HL-60/S4 treated with phorbol 12-myristate 13-acetate at 8.2 ng/mL for 4 days and 3 days (cell line): ENCODE measurements around the gene ECPAS.
"Not testable (repeated sequence)": the region's sequence is repeated elsewhere in the genome, so short reads cannot be mapped to it uniquely, and the experiment has no call there.

Source experiments
- in situ Hi-C: fragments of 300-500 bp; cut with MboI; formaldehyde crosslinking; loops from 2 replicates; pipeline ENCODE4 v1.15.0; 2022; ENCODE audit warnings: low sequenced_read_pairs

ECPAS gene

GRCh38 chr9:111481885-111482636, 2.1 kb downstream of the ECPAS start:
- in situ Hi-C loops = no loop called here

GRCh38 chr9:111477677-111478076, 6.5 kb downstream of the ECPAS start:
- in situ Hi-C loops = no loop called here

- in situ Hi-C loops = no loop called here
These were observed 9.0 kb downstream of the ECPAS start for GRCh38 chr9:111475195-111475594.

- in situ Hi-C loops = no loop called here
These were observed 9.8 kb downstream of the ECPAS start for GRCh38 chr9:111474385-111474784.

- in situ Hi-C loops = no loop called here
These were observed 16.3 kb downstream of the ECPAS start for GRCh38 chr9:111467778-111468367.

GRCh38 chr9:111463048-111463447, 21.1 kb downstream of the ECPAS start:
- in situ Hi-C loops = no loop called here

- in situ Hi-C loops = no loop called here
These were observed 25.8 kb downstream of the ECPAS start for GRCh38 chr9:111458139-111459009.

GRCh38 chr9:111456529-111456928, 27.7 kb downstream of the ECPAS start:
- in situ Hi-C loops = no loop called here

- in situ Hi-C loops = no loop called here
These were observed 28.5 kb downstream of the ECPAS start for GRCh38 chr9:111455638-111456037.

- in situ Hi-C loops = no loop called here
These were observed 29.4 kb downstream of the ECPAS start for GRCh38 chr9:111454751-111455150.

GRCh38 chr9:111451570-111451969, 32.6 kb downstream of the ECPAS start:
- in situ Hi-C loops = no loop called here

- in situ Hi-C loops = no loop called here
These were observed 34.1 kb downstream of the ECPAS start for GRCh38 chr9:111450124-111450523.

- in situ Hi-C loops = no loop called here
These were observed 34.5 kb downstream of the ECPAS start for GRCh38 chr9:111449705-111450104.

GRCh38 chr9:111445799-111446198, 38.4 kb downstream of the ECPAS start:
- in situ Hi-C loops = not testable (repeated sequence)

GRCh38 chr9:111443454-111443853, 40.7 kb downstream of the ECPAS start:
- in situ Hi-C loops = no loop called here

GRCh38 chr9:111442360-111443027, 41.7 kb downstream of the ECPAS start:
- in situ Hi-C loops = no loop called here

GRCh38 chr9:111440226-111440625, 44.0 kb downstream of the ECPAS start:
- in situ Hi-C loops = no loop called here

GRCh38 chr9:111438541-111439235, 45.5 kb downstream of the ECPAS start:
- in situ Hi-C loops = no loop called here

GRCh38 chr9:111436571-111436970, 47.6 kb downstream of the ECPAS start:
- in situ Hi-C loops = no loop called here

GRCh38 chr9:111433082-111433481, 51.1 kb downstream of the ECPAS start:
- in situ Hi-C loops = no loop called here

GRCh38 chr9:111431684-111432083, 52.5 kb downstream of the ECPAS start:
- in situ Hi-C loops = no loop called here
